ENCODE measurements around the gene CDK14.

Gene CDK14

DNA sequence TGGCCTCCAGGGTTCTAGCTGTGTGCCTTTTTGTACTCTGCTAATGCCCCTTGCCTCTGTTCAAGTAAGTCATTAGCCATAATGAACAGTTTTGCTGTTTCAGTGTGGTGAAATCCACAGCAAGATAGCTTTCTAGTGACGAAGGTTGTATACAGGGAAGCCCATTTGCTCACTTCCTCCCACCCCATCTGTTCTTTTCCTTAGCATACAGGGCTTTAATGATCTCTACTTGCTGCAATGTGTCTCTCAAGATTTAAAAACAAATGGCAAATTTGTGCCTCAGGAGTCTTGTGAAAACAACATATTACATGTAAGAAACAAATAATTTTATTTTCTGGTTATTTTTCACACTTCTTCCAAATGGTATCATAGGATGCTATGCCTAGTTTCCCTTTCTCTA lies 243.2 kb downstream of the CDK14 start:
- DNase-seq (ENCODE audit: low read depth in 2 of 2), result no peak

DNA sequence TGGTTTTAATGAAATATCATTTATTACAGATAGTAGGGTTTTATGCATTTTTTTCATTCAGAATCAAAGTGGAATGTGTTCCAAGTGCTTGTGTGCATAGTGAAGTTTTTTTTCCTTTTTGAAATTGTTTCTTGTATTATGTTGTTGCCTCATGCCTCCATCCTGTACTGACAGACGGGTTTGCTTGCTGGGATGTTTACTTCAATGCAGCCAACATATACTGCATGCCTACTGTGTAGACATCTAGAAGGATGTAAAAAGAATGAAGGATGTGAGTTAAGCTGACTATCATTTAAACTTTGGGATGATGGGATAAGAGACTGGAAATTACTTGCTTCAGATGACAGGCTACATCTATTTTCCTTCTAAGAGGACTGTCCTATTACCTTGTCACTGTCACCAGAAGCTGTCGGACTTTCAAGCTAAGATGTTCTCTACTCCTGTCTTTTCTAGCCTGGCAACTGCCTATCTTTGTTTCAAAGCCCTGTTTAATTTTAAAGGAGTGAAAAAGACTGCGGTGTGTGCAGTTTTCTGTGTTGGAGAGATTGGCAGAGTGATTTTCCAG lies 243.7 kb downstream of the CDK14 start:
- DNase-seq (ENCODE audit: low read depth in 2 of 2), result no peak

DNA sequence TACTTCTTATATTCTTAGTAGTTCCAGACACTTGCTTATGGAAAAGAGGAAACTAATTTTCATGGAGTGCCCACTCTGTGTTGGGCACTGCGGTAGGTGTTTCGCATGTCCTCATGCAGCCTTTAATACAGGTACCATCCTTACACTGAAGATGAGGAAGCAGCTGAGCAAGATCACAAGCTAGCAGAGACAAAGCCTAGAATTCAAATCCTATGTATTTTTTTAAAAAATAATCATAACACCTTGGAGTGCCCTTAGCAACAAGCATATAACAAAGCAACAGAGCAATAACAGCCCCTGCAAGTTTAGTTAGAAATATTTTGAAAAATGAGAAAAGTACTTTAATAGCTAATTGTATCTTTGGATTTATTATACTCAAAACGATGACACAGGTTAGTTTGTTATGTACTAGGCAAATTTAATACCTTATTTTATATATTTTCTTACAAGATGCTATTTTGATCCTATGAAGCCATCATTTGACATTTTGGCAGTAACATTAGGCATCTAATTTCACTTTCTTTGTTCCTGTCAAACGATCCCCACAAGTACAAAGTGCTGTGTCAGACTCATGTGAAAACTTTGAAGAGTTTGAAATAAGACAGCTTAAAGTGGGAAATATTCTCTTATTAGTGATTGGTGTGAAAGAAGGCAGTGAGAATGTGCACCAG lies 245.8 kb downstream of the CDK14 start:
- DNase-seq (ENCODE audit: low read depth in 2 of 2), result no peak

DNA sequence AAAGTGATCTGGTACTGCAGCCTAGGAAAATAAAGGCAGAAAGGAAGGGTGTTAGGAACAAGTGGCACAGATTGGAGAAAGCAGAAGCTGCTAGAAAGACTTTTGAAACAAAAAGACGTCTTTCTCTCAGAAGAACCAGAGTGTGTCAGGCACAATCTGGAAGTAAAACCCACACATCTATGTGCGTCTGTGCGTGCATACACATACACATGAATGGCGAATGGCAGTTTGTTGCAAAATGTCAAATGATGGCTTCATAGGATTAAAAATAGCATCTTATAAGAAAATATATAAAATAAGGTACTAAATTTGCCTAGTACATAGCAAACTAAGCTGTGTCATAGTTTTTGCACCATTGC lies 246.3 kb downstream of the CDK14 start:
- DNase-seq (ENCODE audit: low read depth in 2 of 2), result no peak

DNA sequence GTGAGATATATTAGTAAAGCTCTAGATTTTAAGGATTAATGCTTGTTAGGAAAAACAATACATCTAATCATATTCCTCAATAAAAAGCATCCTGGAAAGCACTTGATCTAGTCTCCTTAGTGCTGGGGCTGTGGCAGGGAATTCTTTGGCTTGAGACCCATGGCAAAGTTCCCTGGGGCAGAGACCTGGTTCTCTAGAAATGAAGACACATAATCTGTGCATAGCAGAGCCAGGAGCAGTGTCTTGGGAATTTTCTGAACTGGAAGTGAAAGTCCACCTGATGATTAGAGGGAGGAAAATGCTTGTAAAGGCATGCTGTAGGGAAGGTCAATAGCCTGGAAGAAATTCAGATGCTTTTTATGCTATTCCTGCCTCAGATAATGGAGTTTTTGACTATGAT lies 247.4 kb downstream of the CDK14 start:
- DNase-seq (ENCODE audit: low read depth in 2 of 2), result no peak

DNA sequence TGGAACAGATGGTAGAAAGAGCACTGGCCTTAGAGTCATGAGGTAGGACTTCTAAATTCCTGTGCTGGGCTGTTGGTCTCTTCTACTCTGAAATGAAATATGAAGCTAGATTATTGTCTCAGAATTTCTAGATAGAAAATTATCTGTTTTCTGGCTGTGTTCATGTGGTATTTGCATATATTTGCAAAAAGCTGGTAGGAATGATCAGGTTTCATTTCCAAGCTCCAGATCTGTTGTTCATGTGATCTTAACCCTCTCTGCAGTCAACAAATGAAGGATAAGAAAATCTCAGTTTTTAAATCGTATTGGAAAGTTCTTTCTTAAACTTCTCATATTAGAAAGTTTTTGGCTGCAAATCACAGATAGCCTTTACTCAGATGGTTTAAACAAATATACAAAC lies 248.3 kb downstream of the CDK14 start:
- DNase-seq (ENCODE audit: low read depth in 2 of 2), result no peak

DNA sequence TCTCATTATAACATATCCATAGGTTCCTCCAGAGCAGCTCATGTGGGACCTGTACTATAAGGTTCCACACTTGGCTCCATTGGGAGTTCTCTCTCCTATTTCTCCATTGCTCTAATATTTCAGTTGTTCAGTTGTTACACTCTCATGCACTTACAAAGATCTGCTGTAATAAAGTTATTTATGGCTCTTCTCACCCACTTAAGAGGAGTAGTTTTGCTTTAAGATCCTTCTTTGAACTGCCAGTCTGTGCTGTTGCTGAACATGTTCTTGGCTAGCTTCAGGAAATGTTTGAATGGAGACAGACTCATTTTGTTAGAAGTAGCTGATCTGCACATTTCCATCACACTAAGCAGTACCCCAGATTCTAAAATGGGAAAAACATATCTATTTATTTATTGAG lies 250.1 kb downstream of the CDK14 start:
- DNase-seq (ENCODE audit: low read depth in 2 of 2), result no peak

DNA sequence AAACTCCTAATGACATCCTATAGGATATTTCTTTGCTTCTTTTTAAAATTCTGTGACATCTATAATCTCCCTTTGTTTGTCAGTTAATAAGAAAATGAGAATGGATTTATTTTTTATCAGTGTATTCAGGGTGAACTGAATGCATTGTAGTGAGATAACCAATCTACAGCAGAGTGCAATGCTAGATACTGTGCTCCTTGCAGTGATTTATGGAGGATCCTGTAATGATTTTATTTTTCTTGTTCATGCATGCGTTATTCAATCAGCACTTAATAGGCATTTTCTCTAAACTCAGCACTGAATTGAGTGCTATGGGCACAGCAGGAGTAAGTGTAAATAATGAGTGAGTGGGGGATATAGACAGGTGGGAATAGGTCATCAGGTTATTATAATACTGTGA lies 253.9 kb downstream of the CDK14 start:
- no peak for DNase-seq (ENCODE audit: low read depth in 2 of 2)

DNA sequence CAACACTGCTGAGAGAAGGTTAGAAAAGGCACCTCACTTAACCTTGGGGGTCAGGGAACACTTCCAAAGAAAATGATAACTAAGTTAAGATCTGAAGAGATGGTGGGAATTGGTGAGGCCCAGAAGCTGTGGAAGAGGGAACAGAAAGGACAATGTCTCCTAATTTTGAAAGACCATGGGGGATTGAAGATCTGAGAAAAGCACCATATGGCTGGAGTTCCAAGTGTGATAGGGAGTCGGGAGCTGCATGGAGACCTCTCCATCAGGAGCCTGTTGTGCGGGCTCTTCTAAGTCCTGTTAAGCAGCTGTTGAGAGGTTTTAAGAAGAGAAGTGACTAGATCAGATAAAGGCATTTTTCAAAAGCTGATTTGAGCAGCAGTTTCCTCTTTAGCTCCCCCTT lies 254.3 kb downstream of the CDK14 start:
- DNase-seq (ENCODE audit: low read depth in 2 of 2), result no peak

DNA sequence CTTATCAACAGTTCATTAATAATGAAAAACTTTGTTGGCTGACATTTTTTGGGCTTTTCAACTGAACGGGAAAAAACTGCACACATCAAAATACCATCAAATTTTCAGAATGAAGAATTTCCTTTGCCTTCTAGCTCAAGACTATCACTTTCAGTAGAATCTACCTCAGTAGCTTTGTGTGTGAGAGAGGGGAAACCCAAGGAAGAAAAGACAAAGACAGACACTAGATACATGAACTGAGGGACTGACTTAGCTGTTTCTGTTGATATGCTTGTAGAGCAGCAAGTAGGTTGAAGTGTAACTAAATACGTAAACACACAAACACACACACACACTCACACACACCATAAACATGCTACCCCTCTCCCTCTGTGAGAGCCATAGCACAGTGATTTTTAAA lies 257.1 kb downstream of the CDK14 start:
- no peak for DNase-seq (ENCODE audit: low read depth in 2 of 2)

DNA sequence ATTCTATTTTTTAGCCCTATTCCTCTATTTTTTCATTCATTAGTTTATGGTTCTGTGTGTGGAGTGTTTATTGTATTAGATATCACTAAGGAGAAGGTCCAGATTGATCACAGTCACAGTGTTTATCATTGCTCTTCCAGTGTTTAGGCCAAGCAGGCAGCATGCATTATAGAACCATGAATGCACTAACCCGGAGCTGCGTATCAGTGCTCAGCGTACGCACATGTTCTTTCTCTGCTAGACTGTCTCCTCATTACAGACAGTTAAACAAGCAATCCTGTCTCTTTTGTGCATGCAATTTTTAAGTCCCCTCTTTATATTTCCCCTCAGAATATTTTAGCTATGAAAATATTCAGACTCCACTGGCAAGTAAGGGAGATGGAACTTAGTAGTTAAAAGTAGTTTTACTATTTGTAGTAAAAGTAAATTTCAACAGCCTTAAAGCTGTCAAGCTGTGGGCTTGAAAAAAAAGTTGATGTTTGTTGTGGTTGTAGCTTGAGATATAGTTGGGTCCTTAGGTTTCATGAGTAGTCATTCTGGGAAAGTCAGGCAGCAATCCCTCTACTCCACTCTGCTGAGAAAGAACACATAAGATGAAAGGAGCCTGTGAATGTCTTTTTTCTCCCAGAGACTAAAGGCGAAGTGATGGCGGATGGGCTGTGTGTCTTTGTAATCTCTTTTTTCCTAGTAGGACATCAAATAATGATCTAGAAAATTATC lies 260.4 kb downstream of the CDK14 start:
- no peak for DNase-seq (ENCODE audit: low read depth in 2 of 2)

DNA sequence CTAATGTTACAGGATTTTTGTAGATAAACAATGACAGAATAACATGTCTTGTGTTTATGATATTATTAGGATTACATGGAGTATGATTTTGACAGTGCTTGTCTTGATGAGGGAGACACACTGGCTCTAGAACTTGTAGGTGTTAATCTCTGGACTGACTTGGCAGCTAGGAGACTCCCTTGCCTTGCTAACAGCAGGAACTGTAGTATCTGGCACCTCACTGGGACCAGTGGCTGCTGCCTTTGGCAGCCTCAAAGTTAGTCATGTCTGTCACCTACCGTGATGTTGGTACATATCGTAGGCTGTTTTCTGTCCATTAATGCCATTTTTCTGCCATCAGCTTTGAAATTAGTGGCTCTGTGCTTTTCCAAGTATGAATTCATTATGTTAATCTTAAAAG lies 261.5 kb downstream of the CDK14 start:
- no peak for DNase-seq (ENCODE audit: low read depth in 2 of 2)

DNA sequence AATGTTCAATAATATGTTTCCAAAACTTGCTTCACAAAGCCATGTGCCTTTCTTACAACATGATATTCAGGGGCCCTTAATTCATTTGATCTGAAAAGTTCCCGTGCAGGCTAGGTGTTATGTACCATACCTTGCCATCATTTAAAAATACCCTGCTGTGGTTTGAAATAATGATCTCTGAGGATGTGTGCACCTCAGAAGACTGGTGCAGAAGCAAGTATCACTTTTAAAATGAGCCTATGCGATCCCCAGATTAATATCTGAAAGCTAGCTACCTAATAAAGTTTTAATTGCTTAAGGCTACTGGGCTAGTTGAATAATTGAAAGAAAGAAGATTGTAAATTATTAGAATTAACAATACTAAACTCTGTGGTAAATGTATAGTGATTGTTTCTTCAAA lies 262.4 kb downstream of the CDK14 start:
- no peak for DNase-seq (ENCODE audit: low read depth in 2 of 2)

DNA sequence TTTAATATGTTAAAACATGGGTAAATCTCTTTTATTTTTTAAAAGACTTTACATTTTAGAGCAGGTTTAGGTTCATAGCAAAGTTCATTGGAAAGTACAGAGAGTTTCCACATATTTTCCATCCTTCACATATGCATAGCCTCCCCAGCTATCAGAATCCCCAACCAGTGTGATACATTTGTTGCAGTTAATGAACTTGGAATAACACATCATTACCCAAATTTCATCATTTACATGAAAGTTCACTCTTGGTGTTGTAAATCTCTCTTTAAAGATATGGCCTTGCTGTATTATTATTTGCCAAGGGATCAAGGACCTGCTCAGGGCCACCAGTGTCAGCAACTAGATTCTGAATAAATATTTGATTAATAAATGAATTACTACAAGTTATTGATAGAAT lies 263.4 kb downstream of the CDK14 start:
- DNase-seq (ENCODE audit: low read depth in 2 of 2), result no peak

DNA sequence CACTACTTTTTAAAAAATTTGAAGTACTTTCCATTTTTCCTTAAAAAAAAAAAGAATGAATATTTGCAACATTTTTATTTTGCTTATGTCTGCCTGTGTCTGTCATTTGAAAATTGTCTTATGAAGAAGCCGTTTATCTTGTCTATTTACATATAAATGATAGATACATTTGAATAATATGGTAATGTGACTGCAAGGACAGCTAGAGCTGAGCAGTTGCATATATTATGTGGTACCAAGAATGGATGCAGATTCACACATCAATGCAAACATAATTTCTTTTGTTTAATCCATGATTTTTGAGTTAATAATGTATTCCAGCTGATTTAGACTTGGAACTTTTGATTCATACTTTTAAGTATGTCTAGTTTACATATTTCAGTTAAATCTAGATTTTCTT lies 268.0 kb downstream of the CDK14 start:
- no peak for DNase-seq (ENCODE audit: low read depth in 2 of 2)

DNA sequence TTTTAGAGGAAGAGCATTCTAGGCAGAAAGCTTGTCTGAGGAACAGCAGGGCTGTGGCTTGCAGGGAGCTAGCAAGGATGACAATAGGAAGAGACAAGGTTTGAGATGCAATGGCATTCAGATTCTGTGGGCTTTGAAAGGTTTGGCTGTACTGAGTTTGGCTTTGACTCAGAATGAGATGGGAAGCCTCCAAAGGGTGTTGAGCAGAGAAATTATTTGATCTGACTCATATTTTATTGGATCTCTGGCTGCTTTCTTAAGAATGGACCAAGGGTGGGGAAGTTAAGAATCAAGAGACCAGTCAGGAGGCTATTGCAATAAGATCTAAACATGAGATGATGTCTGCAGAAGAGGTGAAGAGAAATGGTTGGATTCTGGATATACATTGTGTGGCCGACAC lies 273.2 kb downstream of the CDK14 start:
- DNase-seq (ENCODE audit: low read depth in 2 of 2), result no peak

DNA sequence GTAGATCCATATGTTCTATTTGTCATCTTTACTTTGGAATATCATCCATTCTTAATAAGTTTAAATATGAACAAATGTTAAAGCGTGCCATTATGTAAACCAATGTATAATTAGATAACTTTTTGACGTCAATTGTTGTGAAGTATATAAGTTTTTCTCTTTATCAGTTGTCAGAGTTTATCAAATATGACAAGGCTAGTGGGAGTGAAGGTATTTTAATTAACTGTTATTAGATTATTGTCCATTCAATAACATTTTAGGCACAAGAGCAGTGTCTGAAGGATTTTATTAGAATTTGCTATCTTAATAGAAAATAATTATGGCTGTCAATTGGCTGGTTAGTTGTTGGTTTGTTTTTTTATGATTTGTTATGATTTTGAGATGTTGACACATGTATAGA lies 280.6 kb downstream of the CDK14 start:
- DNase-seq (ENCODE audit: low read depth in 2 of 2), result no peak

DNA sequence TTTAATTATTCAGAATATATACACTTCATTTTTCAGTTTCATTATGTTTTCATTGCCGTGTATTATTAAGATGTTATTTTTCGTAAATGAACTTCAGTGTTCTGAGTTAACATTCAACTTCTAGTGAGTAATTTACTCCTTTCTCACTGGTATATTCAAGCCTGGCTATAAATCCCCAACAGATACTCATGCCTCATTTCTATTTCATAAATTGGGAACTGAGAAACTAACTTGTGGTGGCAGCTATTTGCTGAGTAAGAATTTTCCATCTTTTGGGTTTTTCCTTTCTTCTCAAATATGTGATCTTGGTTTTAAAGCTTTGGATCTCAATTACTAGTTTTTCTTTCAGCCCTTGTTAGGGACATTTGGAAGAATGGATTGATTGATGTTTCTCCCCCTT lies 281.1 kb downstream of the CDK14 start:
- no peak for DNase-seq (ENCODE audit: low read depth in 2 of 2)

DNA sequence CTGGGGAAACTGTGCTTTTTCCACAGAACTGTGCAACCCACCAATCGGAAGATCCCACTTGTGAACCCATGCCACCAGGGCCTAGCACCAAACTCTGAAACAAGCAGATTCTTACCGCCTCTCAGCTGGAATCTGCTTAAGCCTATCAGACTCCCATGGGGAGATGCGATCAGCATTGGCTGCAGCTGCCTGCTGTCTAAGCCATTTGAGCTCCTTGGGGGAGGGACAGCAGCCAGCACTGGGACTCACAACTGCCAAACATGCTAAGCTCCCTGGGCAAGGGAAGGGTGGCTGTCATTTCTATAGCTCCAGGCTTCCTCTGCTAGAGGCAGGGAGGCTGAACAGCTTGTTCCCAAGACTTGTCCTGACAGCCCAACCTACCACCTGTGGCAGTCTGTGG lies 283.8 kb downstream of the CDK14 start:
- no peak for DNase-seq (ENCODE audit: low read depth in 2 of 2)

DNA sequence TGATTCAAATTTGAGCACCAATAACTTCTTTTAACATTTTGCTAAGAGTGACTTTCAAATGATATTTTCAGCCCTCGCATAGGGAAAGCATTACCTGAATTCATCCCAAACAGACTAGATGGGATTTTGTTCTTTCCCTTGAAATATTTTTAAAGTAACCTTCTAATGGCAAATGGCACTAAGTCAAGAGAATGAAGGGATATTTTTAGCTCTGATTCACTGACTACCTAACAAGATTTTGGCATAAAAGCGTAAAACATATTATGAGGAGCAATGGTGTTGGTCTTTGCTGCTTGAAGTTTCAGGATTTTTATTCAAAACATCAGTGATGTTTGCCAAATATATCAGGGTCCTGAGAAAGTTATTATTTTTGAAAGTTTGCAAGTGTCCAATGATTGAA lies 290.3 kb downstream of the CDK14 start:
- no peak for DNase-seq (ENCODE audit: low read depth in 2 of 2)

DNA sequence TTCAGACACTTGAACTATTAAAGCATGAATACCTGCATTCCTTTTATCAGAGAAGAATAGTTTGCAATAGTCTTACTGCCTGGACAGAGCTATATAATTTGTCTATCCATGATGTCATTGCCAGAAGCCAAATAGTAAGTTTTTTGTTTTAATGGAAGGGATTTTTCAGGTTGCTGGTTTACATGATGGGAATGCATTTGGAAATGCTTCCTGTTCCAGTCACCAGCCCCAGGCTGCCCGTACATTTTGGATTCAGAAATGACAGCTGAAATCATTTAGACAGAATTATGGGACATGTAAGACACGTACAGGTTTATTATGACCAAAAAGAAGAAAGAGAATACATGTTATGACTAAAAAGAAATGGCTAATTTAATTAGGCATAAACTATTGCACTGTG lies 293.1 kb downstream of the CDK14 start:
- no peak for DNase-seq (ENCODE audit: low read depth in 2 of 2)

DNA sequence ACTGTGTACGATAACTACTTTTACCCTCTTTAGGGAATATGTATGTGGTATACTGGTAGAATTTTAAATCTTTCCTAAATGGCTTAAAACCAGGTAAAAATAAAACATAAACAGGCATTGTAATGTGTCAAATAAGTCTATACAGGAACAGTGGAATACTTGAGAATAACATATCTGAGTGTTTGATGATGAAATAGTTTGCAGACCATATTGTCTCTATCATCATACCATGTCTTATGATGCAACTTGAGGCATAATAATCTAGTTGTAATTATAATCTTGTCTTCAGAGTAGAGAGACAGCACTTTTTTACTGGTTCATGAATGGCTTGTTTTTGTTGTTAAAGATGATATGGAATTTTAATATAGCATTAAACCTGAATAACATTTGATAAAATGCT lies 293.5 kb downstream of the CDK14 start:
- DNase-seq (ENCODE audit: low read depth in 2 of 2), result no peak

DNA sequence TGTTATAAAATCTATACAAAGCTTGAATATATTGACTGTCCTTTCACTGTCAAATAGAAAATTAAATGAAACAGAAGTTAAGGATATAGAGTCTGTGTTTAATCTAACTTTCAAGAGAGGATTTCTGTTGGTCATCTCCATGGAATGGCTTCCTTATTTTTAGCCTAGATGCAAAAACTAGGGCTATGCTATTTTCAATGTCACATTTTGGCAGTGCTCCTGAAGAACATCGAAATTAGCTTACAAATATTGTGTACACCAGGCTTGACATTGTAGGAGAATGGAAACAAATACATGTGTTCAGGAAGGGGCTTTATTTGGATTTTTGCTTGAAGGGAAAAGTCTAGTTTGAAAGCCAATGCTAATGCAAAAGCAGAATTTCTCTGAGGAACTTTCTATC lies 295.4 kb downstream of the CDK14 start:
- no peak for DNase-seq (ENCODE audit: low read depth in 2 of 2)

DNA sequence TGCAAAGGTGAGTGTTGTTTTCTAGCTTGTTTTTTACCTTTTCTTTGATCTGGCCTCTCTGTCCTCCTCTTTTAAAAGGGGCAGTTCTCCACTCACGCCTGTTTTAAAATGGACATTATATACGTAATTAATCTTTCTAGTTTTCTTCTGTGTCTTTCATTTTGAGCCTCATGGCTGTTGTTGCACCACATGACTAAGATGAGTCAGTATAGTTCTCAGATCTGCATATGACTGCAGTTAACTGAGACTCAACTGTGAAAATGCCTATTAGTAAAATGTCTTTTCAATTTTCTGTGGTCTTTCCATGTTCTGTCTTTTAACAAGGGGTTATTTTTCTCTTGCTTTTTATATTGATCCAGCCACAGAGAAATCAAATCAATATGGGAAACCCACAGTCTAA lies 296.1 kb downstream of the CDK14 start:
- no peak for DNase-seq (ENCODE audit: low read depth in 2 of 2)
